ENCODE results near the gene ERCC3. TPM values are rescaled to one million over a fixed set of nuclear protein-coding genes. Genes with fewer than 3 reads are reported as not detected.

The ERCC3 gene
- total RNA-seq, 1 experiment from 2014 or later = 60.8 TPM

DNA sequence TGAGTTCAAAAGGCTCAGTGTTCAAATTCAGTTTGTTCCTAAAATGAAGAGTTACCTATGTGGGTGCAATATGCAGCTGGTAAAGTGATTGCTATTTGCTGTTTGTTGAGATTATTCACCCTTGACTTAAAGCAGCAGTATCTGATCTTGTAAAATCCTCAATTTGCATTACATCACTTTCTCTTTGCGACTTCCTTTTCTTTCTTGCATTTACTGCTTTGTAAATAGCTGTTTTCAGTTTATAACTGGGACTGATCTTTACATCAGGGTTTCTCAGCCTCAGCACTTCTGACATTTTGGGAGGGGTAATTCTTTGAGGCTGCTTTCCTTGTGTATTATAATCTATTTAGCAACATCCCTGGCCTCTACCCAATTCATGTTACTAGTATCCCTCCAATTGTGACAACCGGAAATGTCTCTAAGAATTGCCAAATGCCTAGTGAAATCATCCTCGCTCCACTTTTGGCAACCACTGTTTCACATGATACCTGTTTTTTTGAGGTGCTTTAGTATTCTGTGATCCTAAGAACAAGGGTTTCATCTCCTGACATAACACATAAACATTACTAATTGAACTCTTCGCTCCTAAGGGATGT lies 12.1 kb upstream of the ERCC3 start:
- no peak overlapping the region for H4K8ac ChIP-seq (replicated peaks; ENCODE audit: insufficient read length, low read depth, low read length)
- H2BK5ac ChIP-seq (ENCODE audit: insufficient read length, low read length) = no peak overlapping the region
- no peaks in the 10 kb centered on the region; the same call in 1 of the 2 replicates for H3K27me3 ChIP-seq (ENCODE audit: insufficient read depth, low read length)
- H3K9ac ChIP-seq (ENCODE audit: extremely low read depth, insufficient read length, low read length) = no peak overlapping the region
- H3K36me3 Mint-ChIP-seq (ENCODE audit: insufficient read depth in 1 of 3, low read depth in 3 of 3) = peaks cover 0 to 21% (median 4%) of the 10 kb centered on the region in 3 experiments; a peak in 4 of 7 replicates
- H3K4me1 Mint-ChIP-seq = no peaks in the 10 kb centered on the region
- TF ChIP-seq, protein P1, sequence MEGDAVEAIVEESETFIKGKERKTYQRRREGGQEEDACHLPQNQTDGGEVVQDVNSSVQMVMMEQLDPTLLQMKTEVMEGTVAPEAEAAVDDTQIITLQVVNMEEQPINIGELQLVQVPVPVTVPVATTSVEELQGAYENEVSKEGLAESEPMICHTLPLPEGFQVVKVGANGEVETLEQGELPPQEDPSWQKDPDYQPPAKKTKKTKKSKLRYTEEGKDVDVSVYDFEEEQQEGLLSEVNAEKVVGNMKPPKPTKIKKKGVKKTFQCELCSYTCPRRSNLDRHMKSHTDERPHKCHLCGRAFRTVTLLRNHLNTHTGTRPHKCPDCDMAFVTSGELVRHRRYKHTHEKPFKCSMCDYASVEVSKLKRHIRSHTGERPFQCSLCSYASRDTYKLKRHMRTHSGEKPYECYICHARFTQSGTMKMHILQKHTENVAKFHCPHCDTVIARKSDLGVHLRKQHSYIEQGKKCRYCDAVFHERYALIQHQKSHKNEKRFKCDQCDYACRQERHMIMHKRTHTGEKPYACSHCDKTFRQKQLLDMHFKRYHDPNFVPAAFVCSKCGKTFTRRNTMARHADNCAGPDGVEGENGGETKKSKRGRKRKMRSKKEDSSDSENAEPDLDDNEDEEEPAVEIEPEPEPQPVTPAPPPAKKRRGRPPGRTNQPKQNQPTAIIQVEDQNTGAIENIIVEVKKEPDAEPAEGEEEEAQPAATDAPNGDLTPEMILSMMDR (conservative IDR thresholded peaks at IDR 0.05) = no peak
- H3T11ph ChIP-seq (ENCODE audit: low read length) = no peak overlapping the region
- no CpG with 5 or more reads among the region's 4 CpGs for WGBS (ENCODE audit: extremely low coverage, insufficient read length, low lambda C conversion rate)
- H3K18ac ChIP-seq (ENCODE audit: insufficient read length, low read depth, low read length) = no peak overlapping the region
- no peak overlapping the region for H2AFZ ChIP-seq (ENCODE audit: low read length)
- no peak overlapping the region for H4K91ac ChIP-seq (ENCODE audit: insufficient read length, low read depth, low read length)
- H3K27me3 Mint-ChIP-seq (ENCODE audit: low read depth) = no peaks in the 10 kb centered on the region
- no peak overlapping the region for H3K4me2 ChIP-seq (ENCODE audit: insufficient read depth, insufficient read length, low read length)
- no peaks in the 10 kb centered on the region for H3K4me1 ChIP-seq (ENCODE audit: insufficient read depth, low read length)
- no peak overlapping the region for H2BK15ac ChIP-seq (ENCODE audit: low read depth, low read length)
- no peak overlapping the region for H2BK12ac ChIP-seq (ENCODE audit: insufficient read length, low read depth, low read length)
- no peaks in the 10 kb centered on the region for H3K23me2 ChIP-seq (ENCODE audit: insufficient read length, low read depth, low read length, poor library complexity, severe bottlenecking)
- H3K27ac ChIP-seq (ENCODE audit: insufficient read length, low read depth, low read length) = no peak overlapping the region
- H4K20me1 ChIP-seq (ENCODE audit: control insufficient read depth, insufficient read depth, insufficient read length) = no peaks in the 10 kb centered on the region
- H3K79me1 ChIP-seq (ENCODE audit: insufficient read depth, low read depth, low read length, poor library complexity, severe bottlenecking) = no peaks in the 10 kb centered on the region
- H3K4ac ChIP-seq (ENCODE audit: low read depth, low read length) = no peak overlapping the region
- no peak overlapping the region for H3K27ac Mint-ChIP-seq
- H2AK5ac ChIP-seq (ENCODE audit: insufficient read length, low read length) = no peak overlapping the region
- H3K23ac ChIP-seq (ENCODE audit: insufficient read length, low read depth, low read length) = no peak overlapping the region
- H4K5ac ChIP-seq (ENCODE audit: insufficient read length, low read depth, low read length) = no peak overlapping the region
- no peak overlapping the region for H3K56ac ChIP-seq (ENCODE audit: insufficient read length, low read depth, low read length)
- no peak overlapping the region for H2BK120ac ChIP-seq (ENCODE audit: low read depth, low read length, poor library complexity, severe bottlenecking)
- no peak overlapping the region for H3K14ac ChIP-seq (ENCODE audit: insufficient read depth, low read length)
- no peaks in the 10 kb centered on the region for H3K9me3 ChIP-seq (ENCODE audit: control insufficient read depth, low read depth, low read length)
- no peaks in the 10 kb centered on the region for H3K9me3 Mint-ChIP-seq
- H3K79me2 ChIP-seq (ENCODE audit: insufficient read depth, low read length) = no peaks in the 10 kb centered on the region
- DNase-seq = no peak
- H2BK20ac ChIP-seq (ENCODE audit: low read depth, low read length, poor library complexity, severe bottlenecking) = no peak overlapping the region
- no peak overlapping the region for H3K4me3 Mint-ChIP-seq
